Muscle layer of duodenum (tissue), 2 donors: ENCODE measurements around the gene HS6ST1.

Source experiments
- H3K27ac ChIP-seq: one replicate; pipeline ENCODE4 v1.7.0; 2013; ENCODE audit warnings: mild to moderate bottlenecking, low read length
- H3K27me3 ChIP-seq: one replicate; pipeline ENCODE4 v1.7.0; 2013; ENCODE audit warnings: low read depth, mild to moderate bottlenecking, control low read depth, low read length
- H3K36me3 ChIP-seq, 2 donors: one replicate each; pipeline ENCODE4 v1.7.0; 2013; ENCODE audit warnings: low read length in 2 of 2, control low read depth in 1 of 2, mild to moderate bottlenecking in 1 of 2; ENCODE audit not compliant: insufficient read depth in 2 of 2, control insufficient read depth in 1 of 2
- H3K4me1 ChIP-seq, 2 donors: one replicate each; pipeline ENCODE4 v1.7.0; 2013; ENCODE audit warnings: low read length in 2 of 2, mild to moderate bottlenecking in 2 of 2, control low read depth in 1 of 2, moderate library complexity in 1 of 2; ENCODE audit not compliant: insufficient read depth in 2 of 2, control insufficient read depth in 1 of 2
- H3K4me3 ChIP-seq, 2 donors: one replicate each; pipeline ENCODE4 v1.7.0; 2013; ENCODE audit warnings: low read length in 2 of 2, low read depth in 1 of 2, mild to moderate bottlenecking in 1 of 2
- H3K9me3 ChIP-seq, 2 donors: one replicate each; pipeline ENCODE4 v1.7.0; 2013; ENCODE audit warnings: low read length in 2 of 2, control low read depth in 1 of 2, mild to moderate bottlenecking in 1 of 2; ENCODE audit not compliant: control insufficient read depth in 1 of 2
- donor health status: healthy.

The HS6ST1 gene

DNA sequence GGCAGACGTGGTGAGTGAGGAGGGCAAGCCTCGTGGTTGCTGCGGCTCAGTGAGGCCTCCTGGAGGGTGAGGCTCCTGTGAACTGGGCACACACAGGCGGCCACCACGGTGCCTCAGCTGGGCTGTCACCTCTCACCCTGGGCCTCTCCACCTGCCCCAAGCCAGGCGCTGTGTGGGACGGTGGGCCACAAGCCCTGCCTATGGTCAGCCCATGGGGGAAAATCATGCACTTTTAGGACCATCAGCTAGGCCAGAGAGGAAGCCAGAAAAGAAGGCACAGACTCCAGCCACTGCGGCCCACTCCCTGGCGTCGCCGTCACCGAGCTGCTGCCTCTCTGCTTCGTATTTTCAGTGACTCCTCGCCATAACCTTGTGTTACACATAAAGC is 28.5 kb upstream of the HS6ST1 start:
- Histone ChIP-seq H3K4me3 (no peak overlapping the region), H3K27ac (no peak overlapping the region), H3K9me3 (peaks cover 7 to 13% of the 10 kb centered on the region in 2 donors), H3K4me1 (peaks cover 10 to 16% of the 10 kb centered on the region in 2 donors), H3K36me3 (no peaks in the 10 kb centered on the region), H3K27me3 (no peaks in the 10 kb centered on the region)

GRCh38 chr2:128346291-128347170 is 27.9 kb upstream of the HS6ST1 start:
- Histone ChIP-seq H3K27me3 (no peaks in the 10 kb centered on the region), H3K27ac (no peak overlapping the region), H3K4me1 (peaks cover 10 to 16% of the 10 kb centered on the region in 2 donors), H3K4me3 (no peak overlapping the region), H3K9me3 (peaks cover 7 to 9% of the 10 kb centered on the region in 2 donors), H3K36me3 (no peaks in the 10 kb centered on the region)

DNA sequence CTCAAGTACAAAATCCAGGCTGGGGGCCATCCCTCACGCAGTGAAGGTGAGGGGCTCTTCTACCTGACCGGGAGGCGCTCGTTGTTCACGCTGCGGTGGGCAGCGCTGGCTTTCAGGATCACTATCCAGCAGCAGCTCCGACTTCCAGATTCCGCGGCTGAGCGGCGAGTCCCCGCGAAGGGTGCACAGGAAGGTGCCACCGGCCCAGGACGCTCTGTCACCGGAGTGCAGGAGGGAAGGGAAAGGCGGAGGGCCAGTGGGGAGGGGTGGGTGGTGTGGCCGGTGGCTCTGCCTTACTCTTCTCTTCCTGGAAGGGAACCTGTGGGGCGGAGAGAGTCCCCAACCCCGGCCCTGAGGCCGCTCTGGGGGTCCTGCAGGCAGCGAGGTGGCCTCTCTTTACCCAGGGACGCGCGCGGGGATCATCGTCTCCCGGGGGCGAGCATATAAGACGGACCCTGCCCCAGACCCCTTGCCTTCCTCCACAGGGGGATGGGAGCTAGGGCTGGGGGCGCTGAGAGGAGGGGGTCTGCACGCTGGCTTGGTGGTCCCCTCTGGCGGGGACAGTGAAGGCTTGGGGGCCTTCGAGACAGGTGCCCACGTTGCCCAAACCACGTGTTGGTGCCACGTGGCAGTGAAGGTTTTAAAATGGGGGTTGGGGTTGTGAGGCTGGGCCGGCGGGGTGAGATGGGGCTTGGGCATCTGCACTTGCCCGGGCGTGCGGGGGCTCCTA is 26.9 kb upstream of the HS6ST1 start:
- no peak overlapping the region for H3K4me3 ChIP-seq
- no peaks in the 10 kb centered on the region for H3K36me3 ChIP-seq
- H3K9me3 ChIP-seq, result peaks cover 7 to 9% of the 10 kb centered on the region in 2 donors
- H3K27me3 ChIP-seq, result no peaks in the 10 kb centered on the region
- H3K27ac ChIP-seq, result no peak overlapping the region
- peaks cover 10 to 16% of the 10 kb centered on the region in 2 donors for H3K4me1 ChIP-seq

DNA sequence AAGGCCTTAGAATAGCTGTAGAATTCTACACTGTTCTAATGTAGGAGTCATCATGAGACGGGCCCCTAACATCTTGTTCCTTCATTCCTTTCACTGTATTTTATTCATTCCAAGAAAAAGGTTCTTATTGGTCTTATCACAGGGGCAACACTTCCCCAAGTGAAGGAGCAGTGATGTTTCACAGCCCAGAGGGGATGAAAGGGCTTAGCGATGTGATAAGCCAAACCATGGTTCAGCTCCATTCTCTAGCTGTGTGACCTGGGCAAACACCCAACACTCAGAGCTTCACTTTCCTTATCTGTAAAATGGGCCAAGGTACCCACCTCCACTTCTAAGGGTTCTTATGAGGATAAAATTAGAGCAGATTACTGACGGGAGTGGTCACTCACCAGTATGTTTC is 25.4 kb upstream of the HS6ST1 start:
- Histone ChIP-seq H3K9me3 (peaks cover 7 to 9% of the 10 kb centered on the region in 2 donors), H3K27ac (no peak overlapping the region)

DNA sequence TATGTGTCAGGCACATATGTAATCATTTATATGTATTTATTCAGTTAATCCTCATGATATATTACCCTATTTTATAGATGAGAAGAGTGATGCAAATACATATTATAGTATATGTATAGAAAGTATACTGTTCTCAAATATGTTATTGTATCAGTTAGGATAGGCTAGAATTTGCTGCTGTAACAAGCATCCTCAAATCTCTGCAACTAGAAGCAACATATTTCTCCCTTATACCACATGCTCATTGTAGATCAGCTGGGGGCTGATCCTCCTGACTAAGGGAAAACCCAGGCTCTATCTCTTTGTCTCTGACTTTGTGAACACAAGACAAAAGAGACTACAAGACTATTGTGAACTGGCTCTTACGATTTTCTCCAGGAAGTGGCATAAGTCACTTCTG is 24.8 kb upstream of the HS6ST1 start:
- H3K9me3 ChIP-seq, result peaks cover 7 to 9% of the 10 kb centered on the region in 2 donors
- H3K4me1 ChIP-seq, result peaks cover 10 to 11% of the 10 kb centered on the region in 2 donors
- no peaks in the 10 kb centered on the region for H3K27me3 ChIP-seq
- no peaks in the 10 kb centered on the region for H3K36me3 ChIP-seq
- no peak overlapping the region for H3K4me3 ChIP-seq
- H3K27ac ChIP-seq, result no peak overlapping the region

More for the DNA sequence above, 25.4 kb upstream of the HS6ST1 start:
- Histone ChIP-seq H3K27me3 (no peaks in the 10 kb centered on the region), H3K36me3 (no peaks in the 10 kb centered on the region), H3K4me3 (no peak overlapping the region), H3K4me1 (peaks cover 10 to 16% of the 10 kb centered on the region in 2 donors)

DNA sequence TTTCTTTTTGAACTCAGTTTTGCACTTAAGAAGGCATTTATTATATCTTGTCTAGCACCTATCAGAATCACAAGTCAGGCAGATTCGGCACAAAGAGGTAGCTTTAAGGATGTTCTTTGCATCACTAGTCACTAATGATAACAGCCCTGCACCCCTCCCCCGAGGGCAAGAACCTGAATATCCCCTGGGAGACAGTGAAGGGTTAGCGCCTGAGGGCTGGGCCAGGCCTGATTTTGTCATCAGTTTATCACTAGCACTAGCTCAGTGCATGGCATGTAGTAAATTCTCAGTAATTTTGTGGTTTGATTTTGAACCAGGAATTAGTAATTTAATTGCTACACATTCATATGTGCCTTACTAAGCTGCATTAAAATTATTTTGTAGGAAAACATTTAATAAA is 23.9 kb upstream of the HS6ST1 start:
- Histone ChIP-seq H3K4me3 (no peak overlapping the region), H3K27ac (no peak overlapping the region), H3K4me1 (peaks cover under 1 to 2% of the 10 kb centered on the region in 2 donors)

GRCh38 chr2:128341621-128342020 is 23.0 kb upstream of the HS6ST1 start:
- no peaks in the 10 kb centered on the region for H3K27me3 ChIP-seq
- no peaks in the 10 kb centered on the region for H3K36me3 ChIP-seq
- H3K27ac ChIP-seq, result no peak overlapping the region
- H3K4me1 ChIP-seq, result no peaks in the 10 kb centered on the region
- no peak overlapping the region for H3K4me3 ChIP-seq
- H3K9me3 ChIP-seq, result peaks cover 7 to 17% of the 10 kb centered on the region in 2 donors

More for the DNA sequence above, 23.9 kb upstream of the HS6ST1 start:
- peaks cover 7 to 13% of the 10 kb centered on the region in 2 donors for H3K9me3 ChIP-seq
- H3K27me3 ChIP-seq, result no peaks in the 10 kb centered on the region
- no peaks in the 10 kb centered on the region for H3K36me3 ChIP-seq

DNA sequence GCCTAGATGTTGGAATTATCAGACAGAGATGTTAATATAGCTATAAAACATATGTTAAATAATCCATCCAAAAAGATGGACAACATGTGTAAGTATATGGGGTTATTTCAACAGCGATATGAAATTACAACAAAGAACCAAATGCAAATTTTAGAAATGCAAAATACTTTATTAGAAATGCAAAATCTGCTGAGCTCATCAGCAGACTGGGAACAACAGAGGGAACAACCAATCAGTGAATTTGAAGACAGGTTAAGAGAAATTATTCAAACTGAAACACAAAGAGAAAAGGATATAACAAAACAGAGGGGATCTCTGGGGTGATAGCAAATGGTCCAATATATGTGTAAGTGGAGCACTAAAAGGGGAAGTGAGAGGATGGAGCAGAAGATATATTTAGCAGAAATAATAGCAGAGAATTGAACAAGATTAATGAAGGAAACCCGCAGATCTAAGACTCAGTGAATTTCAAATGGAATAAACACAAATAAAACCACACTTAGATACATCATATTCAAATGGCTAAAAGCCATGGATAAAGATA is 13.5 kb upstream of the HS6ST1 start:
- no peaks in the 10 kb centered on the region for H3K27me3 ChIP-seq
- no peak overlapping the region for H3K4me3 ChIP-seq
- H3K36me3 ChIP-seq, result no peaks in the 10 kb centered on the region
- H3K9me3 ChIP-seq, result peaks cover 10 to 14% of the 10 kb centered on the region in 2 donors
- no peak overlapping the region for H3K27ac ChIP-seq
- H3K4me1 ChIP-seq, result no peaks in the 10 kb centered on the region

- Histone ChIP-seq H3K4me3 (no peak overlapping the region), H3K9me3 (peaks cover 10% of the 10 kb centered on the region in 2 donors), H3K4me1 (no peaks in the 10 kb centered on the region)
Observed at GRCh38 chr2:128330583-128330982, 11.9 kb upstream of the HS6ST1 start.

GRCh38 chr2:128329607-128330006 is 10.9 kb upstream of the HS6ST1 start:
- no peaks in the 10 kb centered on the region for H3K36me3 ChIP-seq
- H3K9me3 ChIP-seq, result peaks cover 10% of the 10 kb centered on the region in 2 donors
- H3K4me3 ChIP-seq, result no peak overlapping the region
- no peak overlapping the region for H3K27ac ChIP-seq
- H3K4me1 ChIP-seq, result no peaks in the 10 kb centered on the region
- no peaks in the 10 kb centered on the region for H3K27me3 ChIP-seq

More at GRCh38 chr2:128330583-128330982, 11.9 kb upstream of the HS6ST1 start:
- no peak overlapping the region for H3K27ac ChIP-seq
- H3K36me3 ChIP-seq, result no peaks in the 10 kb centered on the region
- H3K27me3 ChIP-seq, result no peaks in the 10 kb centered on the region
